H9 (cell line): ENCODE measurements around the gene KRTAP4-8. TPM values are rescaled to one million over a fixed set of nuclear protein-coding genes. Genes with fewer than 3 reads are reported as not detected.
"Not testable (repeated sequence)": the region's sequence is repeated elsewhere in the genome, so short reads cannot be mapped to it uniquely, and the experiment has no call there.

ENCODE experiments used
- DNase-seq: peaks from one replicate; pipeline ENCODE4 v3.0.0-alpha.2; 2017
- H2AFZ ChIP-seq: one replicate; pipeline ENCODE4 v1.6.1; 2013; ENCODE audit warnings: mild to moderate bottlenecking, low read length, control low read depth, moderate library complexity
- H2AK5ac ChIP-seq: 2 replicates; pipeline ENCODE4 v1.6.1; 2013; ENCODE audit warnings: low read length, control low read depth, mixed read lengths; ENCODE audit not compliant: insufficient read length
- H2BK120ac ChIP-seq: one replicate; pipeline ENCODE4 v1.6.1; 2013; ENCODE audit warnings: low read depth, mild to moderate bottlenecking, low read length, control low read depth, inconsistent platforms; ENCODE audit not compliant: poor library complexity, severe bottlenecking
- H2BK12ac ChIP-seq: 2 replicates; pipeline ENCODE4 v1.6.1; 2013; ENCODE audit warnings: low read length, control low read depth, mixed read lengths, low read depth; ENCODE audit not compliant: insufficient read length
- H2BK15ac ChIP-seq: 2 replicates; pipeline ENCODE4 v1.6.1; 2013; ENCODE audit warnings: low read depth, low read length, control low read depth
- H2BK20ac ChIP-seq: one replicate; pipeline ENCODE4 v1.6.1; 2013; ENCODE audit warnings: low read depth, mild to moderate bottlenecking, low read length, control low read depth, inconsistent platforms; ENCODE audit not compliant: poor library complexity, severe bottlenecking
- H2BK5ac ChIP-seq: 2 replicates; pipeline ENCODE4 v1.6.1; 2013; ENCODE audit warnings: low read length, control low read depth, mixed read lengths; ENCODE audit not compliant: insufficient read length
- H3K14ac ChIP-seq: 2 replicates; pipeline ENCODE4 v1.6.1; 2013; ENCODE audit warnings: low read length, control low read depth; ENCODE audit not compliant: insufficient read depth
- H3K18ac ChIP-seq: 2 replicates; pipeline ENCODE4 v1.6.1; 2013; ENCODE audit warnings: low read depth, mild to moderate bottlenecking, mixed read lengths, low read length, control low read depth; ENCODE audit not compliant: insufficient read length
- H3K23ac ChIP-seq: 2 replicates; pipeline ENCODE4 v1.6.1; 2013; ENCODE audit warnings: low read length, control low read depth, mixed read lengths, low read depth; ENCODE audit not compliant: insufficient read length
- H3K23me2 ChIP-seq: 2 replicates; pipeline ENCODE4 v1.6.1; 2013; ENCODE audit warnings: low read depth, mild to moderate bottlenecking, mixed read lengths, low read length, control low read depth; ENCODE audit not compliant: insufficient read length, poor library complexity, severe bottlenecking
- H3K27ac ChIP-seq: 2 replicates; pipeline ENCODE4 v1.5.1; 2013; ENCODE audit warnings: low read length, control low read depth, mixed read lengths, low read depth; ENCODE audit not compliant: insufficient read length
- H3K27me3 ChIP-seq: 2 replicates; pipeline ENCODE4 v1.6.1; 2013; ENCODE audit warnings: low read length, control low read depth, inconsistent platforms; ENCODE audit not compliant: insufficient read depth
- H3K4ac ChIP-seq: 2 replicates; pipeline ENCODE4 v1.6.1; 2013; ENCODE audit warnings: low read depth, mild to moderate bottlenecking, control low read depth, inconsistent platforms, low read length, moderate library complexity
- H3K4me1 ChIP-seq: 2 replicates; pipeline ENCODE4 v1.6.1; 2013; ENCODE audit warnings: low read length, control low read depth, inconsistent platforms; ENCODE audit not compliant: insufficient read depth
- H3K4me2 ChIP-seq: 2 replicates; pipeline ENCODE4 v1.6.1; 2013; ENCODE audit warnings: low read length, control low read depth, mixed read lengths; ENCODE audit not compliant: insufficient read length, insufficient read depth
- H3K56ac ChIP-seq: 2 replicates; pipeline ENCODE4 v1.6.1; 2013; ENCODE audit warnings: low read depth, mild to moderate bottlenecking, mixed read lengths, low read length, control low read depth; ENCODE audit not compliant: insufficient read length
- H3K79me1 ChIP-seq: 2 replicates; pipeline ENCODE4 v1.6.1; 2013; ENCODE audit warnings: low read depth, mild to moderate bottlenecking, moderate library complexity, low read length, control low read depth, inconsistent platforms; ENCODE audit not compliant: insufficient read depth, poor library complexity, severe bottlenecking
- H3K79me2 ChIP-seq: 2 replicates; pipeline ENCODE4 v1.6.1; 2013; ENCODE audit warnings: low read length, control low read depth, inconsistent platforms; ENCODE audit not compliant: insufficient read depth
- H3K9ac ChIP-seq: 2 replicates; pipeline ENCODE4 v1.6.1; 2013; ENCODE audit warnings: low read length, control low read depth, mixed read lengths; ENCODE audit not compliant: insufficient read length; ENCODE audit errors: extremely low read depth
- H3K9me3 ChIP-seq: one replicate; pipeline ENCODE4 v1.6.1; 2013; ENCODE audit warnings: low read depth, low read length, inconsistent platforms; ENCODE audit not compliant: control insufficient read depth
- H3T11ph ChIP-seq: one replicate; pipeline ENCODE4 v1.6.1; 2013; ENCODE audit warnings: mild to moderate bottlenecking, low read length, control low read depth, inconsistent platforms
- H4K20me1 ChIP-seq: one replicate; pipeline ENCODE4 v1.6.1; 2013; ENCODE audit not compliant: control insufficient read depth, insufficient read length, insufficient read depth
- H4K5ac ChIP-seq: 2 replicates; pipeline ENCODE4 v1.6.1; 2013; ENCODE audit warnings: low read depth, mild to moderate bottlenecking, mixed read lengths, low read length, control low read depth; ENCODE audit not compliant: insufficient read length
- H4K8ac ChIP-seq: replicated peaks from 2 replicates; pipeline ENCODE4 v1.6.1; 2013; ENCODE audit warnings: low read length, control low read depth, mixed read lengths, low read depth; ENCODE audit not compliant: insufficient read length
- H4K91ac ChIP-seq: 2 replicates; pipeline ENCODE4 v1.6.1; 2013; ENCODE audit warnings: low read depth, mild to moderate bottlenecking, moderate library complexity, mixed read lengths, low read length, control low read depth; ENCODE audit not compliant: insufficient read length
- H3K27ac Mint-ChIP-seq, 3 experiments: 2 replicates in 2 of 3; 3 replicates in 1 of 3; pipeline ENCODE4 v1.8.0; 2020 to 2021; ENCODE audit warnings: mixed read lengths in 3 of 3, mild to moderate bottlenecking in 1 of 3, moderate library complexity in 1 of 3
- H3K27me3 Mint-ChIP-seq: 2 replicates; pipeline ENCODE4 v1.8.0; 2021; ENCODE audit warnings: low read depth, mild to moderate bottlenecking, moderate library complexity, mixed read lengths
- H3K36me3 Mint-ChIP-seq, 3 experiments: 2 replicates in 2 of 3; 3 replicates in 1 of 3; pipeline ENCODE4 v1.8.0; 2020 to 2021; ENCODE audit warnings: low read depth in 3 of 3, mixed read lengths in 3 of 3; ENCODE audit not compliant: insufficient read depth in 1 of 3
- H3K4me1 Mint-ChIP-seq, 2 experiments: 2 replicates each; pipeline ENCODE4 v1.8.0; 2020; ENCODE audit warnings: mixed read lengths in 2 of 2
- H3K4me3 Mint-ChIP-seq, 2 experiments: 2 replicates in 1 of 2; 3 replicates in 1 of 2; pipeline ENCODE4 v1.8.0; 2020 to 2021; ENCODE audit warnings: mild to moderate bottlenecking in 2 of 2, mixed read lengths in 2 of 2, moderate library complexity in 1 of 2
- H3K9me3 Mint-ChIP-seq, 2 experiments: 2 replicates in 1 of 2; 3 replicates in 1 of 2; pipeline ENCODE4 v1.8.0; 2020; ENCODE audit warnings: mild to moderate bottlenecking in 2 of 2, mixed read lengths in 2 of 2, moderate library complexity in 1 of 2
- WGBS: extraction: QIAGEN DNeasy Blood & Tissue Kit; methylation state at CpG from one replicate; pipeline ENCODE4 v1.1.7; 2013; ENCODE audit warnings: missing lambda C conversion rate, low lambda C conversion rate, mixed read lengths; ENCODE audit not compliant: insufficient read length; ENCODE audit errors: extremely low coverage; 5-methylcytosine and 5-hydroxymethylcytosine counted together
- total RNA-seq: library from RNA; stranded (reverse); gene quantifications from 2 replicates; pipeline ENCODE4 v1.2.1, GENCODE V29; 2021
- TF ChIP-seq, protein P1 (sequence below): fragments of 200-600 bp; sonication (generic); conservative IDR thresholded peaks from 3 replicates; pipeline ENCODE4 v1.8.0; 2021; ENCODE audit warnings: antibody characterized with exemption, mild to moderate bottlenecking

Gene KRTAP4-8
- total RNA-seq, 1 experiment from 2014 or later = not detected

DNA sequence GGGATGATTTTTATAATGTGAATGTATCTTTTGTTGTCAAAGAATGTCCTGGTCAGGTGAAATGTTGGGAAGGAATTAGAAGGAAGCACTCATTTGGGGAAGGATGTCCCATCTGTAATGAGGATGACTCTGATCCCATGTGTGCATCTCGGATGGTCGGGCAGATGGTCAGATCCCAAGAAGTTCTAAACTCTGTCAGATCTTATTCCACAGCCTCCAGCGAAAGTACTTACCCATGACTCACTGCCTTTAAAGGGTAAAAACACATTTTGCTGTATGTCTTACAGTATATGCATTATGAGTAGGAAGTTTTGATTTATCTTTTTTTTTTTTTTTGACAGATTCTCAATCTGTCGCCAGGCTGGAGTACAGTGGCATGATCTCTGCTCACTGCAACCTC lies 20.8 kb upstream of the KRTAP4-8 start:
- H2BK120ac ChIP-seq = no peak overlapping the region
- peaks cover 0 to 23% of the 10 kb centered on the region in 2 experiments; a peak in 4 of 5 replicates for H3K9me3 Mint-ChIP-seq
- no peaks in the 10 kb centered on the region for H3K9me3 ChIP-seq
- peaks cover 32 to 35% of the 10 kb centered on the region in 2 experiments for H3K4me1 Mint-ChIP-seq
- no peak overlapping the region for H3K4ac ChIP-seq
- TF ChIP-seq, protein P1, sequence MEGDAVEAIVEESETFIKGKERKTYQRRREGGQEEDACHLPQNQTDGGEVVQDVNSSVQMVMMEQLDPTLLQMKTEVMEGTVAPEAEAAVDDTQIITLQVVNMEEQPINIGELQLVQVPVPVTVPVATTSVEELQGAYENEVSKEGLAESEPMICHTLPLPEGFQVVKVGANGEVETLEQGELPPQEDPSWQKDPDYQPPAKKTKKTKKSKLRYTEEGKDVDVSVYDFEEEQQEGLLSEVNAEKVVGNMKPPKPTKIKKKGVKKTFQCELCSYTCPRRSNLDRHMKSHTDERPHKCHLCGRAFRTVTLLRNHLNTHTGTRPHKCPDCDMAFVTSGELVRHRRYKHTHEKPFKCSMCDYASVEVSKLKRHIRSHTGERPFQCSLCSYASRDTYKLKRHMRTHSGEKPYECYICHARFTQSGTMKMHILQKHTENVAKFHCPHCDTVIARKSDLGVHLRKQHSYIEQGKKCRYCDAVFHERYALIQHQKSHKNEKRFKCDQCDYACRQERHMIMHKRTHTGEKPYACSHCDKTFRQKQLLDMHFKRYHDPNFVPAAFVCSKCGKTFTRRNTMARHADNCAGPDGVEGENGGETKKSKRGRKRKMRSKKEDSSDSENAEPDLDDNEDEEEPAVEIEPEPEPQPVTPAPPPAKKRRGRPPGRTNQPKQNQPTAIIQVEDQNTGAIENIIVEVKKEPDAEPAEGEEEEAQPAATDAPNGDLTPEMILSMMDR = no peak
- H3K14ac ChIP-seq = no peak overlapping the region
- no peak overlapping the region for H3K23ac ChIP-seq
- H2AFZ ChIP-seq = no peak overlapping the region
- H3K4me3 Mint-ChIP-seq = no peak overlapping the region
- H3K4me2 ChIP-seq = no peak overlapping the region
- H4K8ac ChIP-seq = no peak overlapping the region
- H4K91ac ChIP-seq = no peak overlapping the region
- WGBS = no CpG with 5 or more reads among the region's 4 CpGs
- H3K23me2 ChIP-seq = no peaks in the 10 kb centered on the region
- DNase-seq = no peak
- H3K9ac ChIP-seq = no peak overlapping the region
- no peak overlapping the region for H2BK20ac ChIP-seq
- no peak overlapping the region for H2AK5ac ChIP-seq
- no peak overlapping the region for H4K5ac ChIP-seq
- H2BK15ac ChIP-seq = no peak overlapping the region
- H2BK5ac ChIP-seq = no peak overlapping the region
- no peaks in the 10 kb centered on the region; the same call in 1 of the 2 replicates for H3K27me3 Mint-ChIP-seq
- H3K36me3 Mint-ChIP-seq = peaks cover 0 to 5% (median 0%) of the 10 kb centered on the region in 3 experiments; a peak in 3 of 7 replicates
- no peak overlapping the region for H3K27ac ChIP-seq
- H3K18ac ChIP-seq = no peak overlapping the region
- no peaks in the 10 kb centered on the region for H3K27me3 ChIP-seq
- no peak overlapping the region for H3K56ac ChIP-seq
- no peaks in the 10 kb centered on the region for H4K20me1 ChIP-seq
- no peaks in the 10 kb centered on the region for H3K79me2 ChIP-seq
- H3K27ac Mint-ChIP-seq = no peak overlapping the region
- H2BK12ac ChIP-seq = no peak overlapping the region
- no peaks in the 10 kb centered on the region for H3K79me1 ChIP-seq
- no peak overlapping the region for H3T11ph ChIP-seq
- no peaks in the 10 kb centered on the region for H3K4me1 ChIP-seq

DNA sequence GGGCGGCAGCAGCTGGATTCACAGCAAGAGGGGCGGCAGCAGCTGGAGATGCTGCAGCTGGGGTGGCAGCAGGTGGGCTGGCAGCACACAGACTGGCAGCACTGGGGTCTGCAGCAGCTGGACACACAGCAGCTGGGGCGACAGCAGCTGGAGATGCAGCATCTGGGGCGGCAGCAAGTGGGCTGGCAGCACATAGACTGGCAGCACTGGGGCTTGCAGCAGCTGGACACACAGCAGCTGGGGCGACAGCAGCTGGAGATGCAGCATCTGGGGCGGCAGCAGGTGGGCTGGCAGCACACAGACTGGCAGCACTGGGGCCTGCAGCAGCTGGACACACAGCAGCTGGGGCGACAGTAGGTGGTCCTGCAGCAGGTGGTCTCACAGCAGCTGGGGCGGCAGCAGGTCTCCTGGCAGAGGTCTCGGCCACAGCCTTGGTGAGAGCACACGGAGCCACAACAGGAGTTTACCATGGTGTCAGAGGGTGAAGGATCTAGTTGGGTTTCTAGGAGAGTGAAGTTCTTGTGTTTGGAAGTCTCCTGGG lies 20.0 kb upstream of the KRTAP4-8 start, which contains the start of gene KRTAP4-11:
Gene KRTAP4-11, minus strand, starts transcription at position 528 of the 541 bp plus-strand sequence. Its CDS starts 58 bp downstream, at position 470.
- DNase-seq, H3K79me1 ChIP-seq, H3K79me2 ChIP-seq, H3K9me3 ChIP-seq, H3K27ac Mint-ChIP-seq, H3T11ph ChIP-seq, H3K27me3 Mint-ChIP-seq, H2BK120ac ChIP-seq, H2BK5ac ChIP-seq, H3K4ac ChIP-seq, H2AFZ ChIP-seq, H2BK15ac ChIP-seq, H2AK5ac ChIP-seq, H3K56ac ChIP-seq, H3K36me3 Mint-ChIP-seq, H3K4me2 ChIP-seq, H2BK20ac ChIP-seq, H3K23ac ChIP-seq, H3K27ac ChIP-seq, H4K20me1 ChIP-seq, H3K27me3 ChIP-seq, H3K14ac ChIP-seq, H3K18ac ChIP-seq, H2BK12ac ChIP-seq, H4K5ac ChIP-seq, H3K9ac ChIP-seq, H4K91ac ChIP-seq, H3K4me3 Mint-ChIP-seq, H3K4me1 ChIP-seq, H3K23me2 ChIP-seq, H4K8ac ChIP-seq: not testable (repeated sequence)
- Mint-ChIP-seq H3K9me3 (peaks cover 6 to 29% of the 10 kb centered on the region in 2 experiments), H3K4me1 (peaks cover 28 to 30% of the 10 kb centered on the region in 2 experiments)
- WGBS = no CpG with 5 or more reads among the region's 10 CpGs
